PFSK-1 (cell line): ENCODE measurements around the gene DLK1.

Experiments
- SIN3A ChIP-seq: IDR thresholded peaks from 2 replicates; pipeline ENCODE4 v1.6.1; 2012; ENCODE audit warnings: mild to moderate bottlenecking, low read length, moderate library complexity, borderline replicate concordance; ENCODE audit not compliant: insufficient read depth
- TAF1 ChIP-seq: IDR thresholded peaks from 2 replicates; pipeline ENCODE4 v1.6.1; 2012; ENCODE audit warnings: low read length, control low read depth, borderline replicate concordance; ENCODE audit not compliant: insufficient read depth

- no peak for TF ChIP-seq TAF1
- no peak for TF ChIP-seq SIN3A
Observed at GRCh38 chr14:100785338-100785615, 58.6 kb downstream of the DLK1 start.
